Right lobe of liver (tissue), 4 donors: Measurements from ENCODE around the gene TM9SF1.

Source experiments
- CTCF ChIP-seq, 4 donors: fragments of 200-600 bp in 3 of 4; fragments of 450-650 bp in 1 of 4; IDR thresholded peaks; one replicate each; pipeline versions ENCODE4 v1.5.1 to v1.8.0; 2016 to 2022; ENCODE audit warnings: antibody characterized with exemption in 4 of 4, mild to moderate bottlenecking in 2 of 4
- POLR2A ChIP-seq: fragments of 450-650 bp; IDR thresholded peaks from one replicate; pipeline ENCODE4 v1.6.1; 2017; ENCODE audit warnings: antibody characterized with exemption, mild to moderate bottlenecking
- donor health status: DM: no; HTN: no; CAD: no.
- donor health status: DM: no; HTN: no; CAD: no.
- donor health status: DM: no; HTN: yes; CAD: no.

- TF ChIP-seq CTCF (IDR thresholded peaks at IDR 0.05), result no peak
- no peak for TF ChIP-seq POLR2A
Measured at GRCh38 chr14:24176599-24176998, 18.6 kb downstream of the TM9SF1 start.
